Natural killer cell (primary cell): ENCODE results near the gene TMEM187. TPM values are rescaled to one million over a fixed set of nuclear protein-coding genes. Genes with fewer than 3 reads are reported as not detected.

Experiments used
- ATAC-seq, 3 donors: fragments of 150-1000 bp in 2 of 3; fragments of 200-7000 bp in 1 of 3; cut with Tn5 transposase; 1 replicate in 1 of 3; 2 replicates in 2 of 3; pipeline ENCODE4 v1.10.0; 2021; ENCODE audit warnings: mild to moderate bottlenecking in 2 of 3, moderate library complexity in 2 of 3
- DNase-seq, 2 donors: peaks; one replicate each; pipeline versions ENCODE4 v3.0.0 to v3.0.0-alpha.2; 2013 to 2021; ENCODE audit warnings: mixed read lengths in 1 of 2
- H3K27ac ChIP-seq: one replicate; pipeline ENCODE4 v1.5.1; 2013; ENCODE audit warnings: mild to moderate bottlenecking, low read length
- H3K27me3 ChIP-seq: one replicate; pipeline ENCODE4 v1.6.1; 2013; ENCODE audit warnings: low read length; ENCODE audit not compliant: control insufficient read depth, insufficient read depth
- H3K36me3 ChIP-seq: one replicate; pipeline ENCODE4 v1.6.1; 2013; ENCODE audit warnings: low read length; ENCODE audit not compliant: control insufficient read depth, insufficient read depth
- H3K4me1 ChIP-seq: one replicate; pipeline ENCODE4 v1.6.1; 2013; ENCODE audit warnings: low read length; ENCODE audit not compliant: control insufficient read depth, insufficient read depth
- H3K4me3 ChIP-seq: one replicate; pipeline ENCODE4 v1.5.1; 2013; ENCODE audit warnings: low read length
- H3K9me3 ChIP-seq: one replicate; pipeline ENCODE4 v1.6.1; 2013; ENCODE audit warnings: low read length; ENCODE audit not compliant: control insufficient read depth, insufficient read depth
- H3K27ac Mint-ChIP-seq, 2 donors: one replicate each; pipeline ENCODE4 v1.8.0; 2022; ENCODE audit warnings: mild to moderate bottlenecking in 2 of 2, mixed read lengths in 2 of 2, moderate library complexity in 1 of 2
- H3K27me3 Mint-ChIP-seq, 2 donors: one replicate each; pipeline ENCODE4 v1.8.0; 2022; ENCODE audit warnings: low read depth in 2 of 2, mixed read lengths in 2 of 2
- H3K36me3 Mint-ChIP-seq: one replicate; pipeline ENCODE4 v1.8.0; 2022; ENCODE audit warnings: mixed read lengths
- H3K4me1 Mint-ChIP-seq, 2 donors: one replicate each; pipeline ENCODE4 v1.8.0; 2022; ENCODE audit warnings: mixed read lengths in 2 of 2
- H3K4me3 Mint-ChIP-seq: one replicate; pipeline ENCODE4 v1.8.0; 2022; ENCODE audit warnings: mild to moderate bottlenecking, moderate library complexity, mixed read lengths
- H3K9me3 Mint-ChIP-seq, 2 donors: one replicate each; pipeline ENCODE4 v1.8.0; 2022; ENCODE audit warnings: mixed read lengths in 2 of 2
- whole genome bisulfite sequencing: methylation state at CpG from one replicate; pipeline ENCODE4 v1.1.7; 2013; ENCODE audit warnings: missing lambda C conversion rate; ENCODE audit not compliant: insufficient coverage; 5-methylcytosine and 5-hydroxymethylcytosine counted together
- intact Hi-C: fragments of 100-400 bp; cut with micrococcal nuclease; formaldehyde crosslinking; loops from one replicate; pipeline ENCODE4 v1.14.2; 2022
- total RNA-seq, 4 donors: library from RNA; stranded (reverse); fragments of 120-200 nt in 1 of 4; gene quantifications; one replicate each; pipeline versions ENCODE4 v1.2.3 to v1.2.4, GENCODE V29; 2013 to 2022
- TF ChIP-seq, protein P1 (sequence below): fragments of 200-600 bp; IDR thresholded peaks from one replicate; pipeline ENCODE4 v1.8.0; 2022; ENCODE audit warnings: antibody characterized with exemption

TMEM187 gene
- total RNA-seq, 3 donors from 2014 or later (not counting 1 experiment from before 2014, with no cell fraction given) = 1.2 to 4.3 (median 1.4) TPM

DNA sequence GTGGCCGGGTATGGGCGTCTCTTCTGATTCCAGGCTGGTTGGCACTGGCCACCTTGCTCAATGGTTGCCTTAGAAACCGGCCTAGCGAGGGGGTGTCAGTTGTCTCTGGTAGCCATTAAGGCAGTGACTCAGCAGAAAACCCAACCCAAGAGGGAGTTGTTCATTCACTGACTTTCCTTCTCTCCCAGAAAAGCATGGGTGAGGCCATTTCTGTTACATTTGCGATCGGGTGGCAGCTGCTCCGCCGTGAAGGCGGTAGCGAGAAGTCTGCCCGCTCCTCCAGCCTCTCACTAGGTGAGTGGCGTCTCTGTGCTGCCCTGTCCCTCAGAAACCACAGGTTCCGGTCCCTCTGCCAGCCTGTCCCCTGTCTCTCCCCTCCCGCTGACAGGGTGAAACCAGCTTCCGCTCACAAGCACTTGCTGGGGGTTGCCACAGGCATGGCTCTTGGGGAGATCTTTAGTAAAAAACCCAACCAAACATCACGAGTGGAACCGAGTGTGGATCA lies 29.7 kb downstream of the TMEM187 start:
- H3K4me1 ChIP-seq = peaks cover 27% of the 10 kb centered on the region
- Mint-ChIP-seq H3K27ac (peak overlapping the region; percentile 89 to 92), H3K9me3 (no peaks in the 10 kb centered on the region), H3K4me1 (peaks cover 17 to 18% of the 10 kb centered on the region in 2 donors), H3K27me3 (peaks cover 0 to 7% of the 10 kb centered on the region in 2 donors), H3K4me3 (peak overlapping the region; percentile 81), H3K36me3 (no peaks in the 10 kb centered on the region)
- intact Hi-C loops = no loop called here
- peak overlapping the region; percentile 15 for H3K4me3 ChIP-seq
- no peaks in the 10 kb centered on the region for H3K9me3 ChIP-seq
- H3K27ac ChIP-seq = peak overlapping the region; percentile 69
- DNase-seq (peak; percentile 53 to 71), ATAC-seq (peak; percentile 88 to 96 (median 95))
- H3K27me3 ChIP-seq = no peaks in the 10 kb centered on the region
- no peaks in the 10 kb centered on the region for H3K36me3 ChIP-seq
- WGBS = 3% methylated on average over 16 of the region's 17 CpGs
- TF ChIP-seq, protein P1, sequence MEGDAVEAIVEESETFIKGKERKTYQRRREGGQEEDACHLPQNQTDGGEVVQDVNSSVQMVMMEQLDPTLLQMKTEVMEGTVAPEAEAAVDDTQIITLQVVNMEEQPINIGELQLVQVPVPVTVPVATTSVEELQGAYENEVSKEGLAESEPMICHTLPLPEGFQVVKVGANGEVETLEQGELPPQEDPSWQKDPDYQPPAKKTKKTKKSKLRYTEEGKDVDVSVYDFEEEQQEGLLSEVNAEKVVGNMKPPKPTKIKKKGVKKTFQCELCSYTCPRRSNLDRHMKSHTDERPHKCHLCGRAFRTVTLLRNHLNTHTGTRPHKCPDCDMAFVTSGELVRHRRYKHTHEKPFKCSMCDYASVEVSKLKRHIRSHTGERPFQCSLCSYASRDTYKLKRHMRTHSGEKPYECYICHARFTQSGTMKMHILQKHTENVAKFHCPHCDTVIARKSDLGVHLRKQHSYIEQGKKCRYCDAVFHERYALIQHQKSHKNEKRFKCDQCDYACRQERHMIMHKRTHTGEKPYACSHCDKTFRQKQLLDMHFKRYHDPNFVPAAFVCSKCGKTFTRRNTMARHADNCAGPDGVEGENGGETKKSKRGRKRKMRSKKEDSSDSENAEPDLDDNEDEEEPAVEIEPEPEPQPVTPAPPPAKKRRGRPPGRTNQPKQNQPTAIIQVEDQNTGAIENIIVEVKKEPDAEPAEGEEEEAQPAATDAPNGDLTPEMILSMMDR = no peak

DNA sequence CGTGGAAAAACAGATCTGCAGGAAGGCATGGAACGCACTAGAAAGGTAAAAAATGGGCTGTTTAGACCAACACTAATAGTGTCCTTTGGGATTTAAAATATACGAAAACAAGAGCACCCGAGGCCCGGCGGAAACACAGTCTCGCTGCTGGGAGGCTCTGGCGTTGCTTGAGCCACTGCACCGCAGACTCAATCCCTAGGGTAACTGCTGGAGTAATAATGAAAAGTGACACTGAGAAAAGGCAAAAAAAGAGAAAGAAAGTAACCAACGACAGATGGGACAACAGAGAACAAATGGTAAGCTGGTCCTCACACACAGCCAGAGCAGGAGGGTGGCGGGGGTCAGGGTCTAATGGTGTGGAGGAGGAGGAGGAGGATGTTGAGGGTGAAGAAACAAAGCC lies 31.8 kb downstream of the TMEM187 start:
- no peak overlapping the region for H3K4me3 ChIP-seq
- H3K27ac Mint-ChIP-seq = peak overlapping the region; percentile 15 to 65

DNA sequence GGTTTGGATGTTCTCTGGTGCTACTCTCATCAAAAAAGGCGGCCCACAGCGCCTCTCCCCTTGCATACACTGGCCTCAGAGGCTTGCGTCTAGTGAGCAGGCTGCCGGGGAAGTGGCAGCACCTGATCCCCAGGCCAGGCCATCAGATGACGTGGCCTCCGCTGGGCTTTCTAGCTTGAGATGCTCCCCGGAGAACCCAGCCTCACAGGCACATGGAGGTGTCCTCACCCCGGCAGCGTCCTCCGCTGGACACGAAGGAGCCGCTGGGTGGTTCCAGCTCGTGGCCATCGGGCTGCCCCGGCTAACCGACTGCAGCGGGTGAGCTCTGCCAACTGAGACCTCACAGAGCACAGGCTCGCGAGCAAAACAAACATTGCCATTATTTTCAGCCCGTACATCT lies 34.4 kb downstream of the TMEM187 start:
- intact Hi-C loops = no loop called here
- Mint-ChIP-seq H3K36me3 (no peaks in the 10 kb centered on the region), H3K4me3 (no peak overlapping the region), H3K27ac (no peak overlapping the region), H3K4me1 (peaks cover 13 to 18% of the 10 kb centered on the region in 2 donors), H3K27me3 (peaks cover 0 to 7% of the 10 kb centered on the region in 2 donors), H3K9me3 (no peaks in the 10 kb centered on the region)
- H3K9me3 ChIP-seq = no peaks in the 10 kb centered on the region
- H3K27me3 ChIP-seq = no peaks in the 10 kb centered on the region
- H3K36me3 ChIP-seq = peaks cover 6% of the 10 kb centered on the region
- peaks cover 32% of the 10 kb centered on the region for H3K4me1 ChIP-seq
- WGBS = 92% methylated on average over 20 of the region's 20 CpGs
- peak overlapping the region; percentile 57 for H3K27ac ChIP-seq
- no peak for DNase-seq
- no peak for ATAC-seq
- no peak overlapping the region for H3K4me3 ChIP-seq
- TF ChIP-seq, protein P1 = no peak

More for the DNA sequence above, 31.8 kb downstream of the TMEM187 start:
- WGBS = 87% methylated on average over 11 of the region's 11 CpGs
- H3K27ac ChIP-seq = no peak overlapping the region
- H3K36me3 ChIP-seq = no peaks in the 10 kb centered on the region
- H3K27me3 ChIP-seq = no peaks in the 10 kb centered on the region
- TF ChIP-seq, protein P1 = no peak
- intact Hi-C loops = no loop called here
- Mint-ChIP-seq H3K36me3 (no peaks in the 10 kb centered on the region), H3K4me3 (no peak overlapping the region), H3K9me3 (no peaks in the 10 kb centered on the region), H3K27me3 (peaks cover 0 to 7% of the 10 kb centered on the region in 2 donors), H3K4me1 (peaks cover 18 to 23% of the 10 kb centered on the region in 2 donors)
- peaks cover 38% of the 10 kb centered on the region for H3K4me1 ChIP-seq
- no peaks in the 10 kb centered on the region for H3K9me3 ChIP-seq
- ATAC-seq (no peak), DNase-seq (no peak)

- H3K27ac ChIP-seq = peak overlapping the region; percentile 25
- H3K9me3 Mint-ChIP-seq = no peaks in the 10 kb centered on the region
- H3K27me3 Mint-ChIP-seq = peaks cover 0 to 7% of the 10 kb centered on the region in 2 donors
- ATAC-seq (no peak), DNase-seq (no peak)
- TF ChIP-seq, protein P1 = no peak
- H3K4me3 ChIP-seq = no peak overlapping the region
- peaks cover 27% of the 10 kb centered on the region for H3K4me1 ChIP-seq
- H3K9me3 ChIP-seq = no peaks in the 10 kb centered on the region
- H3K27me3 ChIP-seq = no peaks in the 10 kb centered on the region
- intact Hi-C loops = no loop called here
- no peak overlapping the region for H3K27ac Mint-ChIP-seq
- WGBS = 75% methylated on average over 2 of the region's 4 CpGs
- H3K36me3 Mint-ChIP-seq = no peaks in the 10 kb centered on the region
- H3K36me3 ChIP-seq = peaks cover 20% of the 10 kb centered on the region
- H3K4me3 Mint-ChIP-seq = no peak overlapping the region
- H3K4me1 Mint-ChIP-seq = peaks cover 0 to 6% of the 10 kb centered on the region in 2 donors
Measured at GRCh38 chrX:154008521-154008920, 36.0 kb downstream of the TMEM187 start.
